GM04504 (cell line): ENCODE measurements around the gene LHPP.

Source experiments
- DNase-seq: peaks from one replicate; pipeline ENCODE4 v3.0.0-alpha.2; 2012; ENCODE audit warnings: low read depth

LHPP gene

DNA sequence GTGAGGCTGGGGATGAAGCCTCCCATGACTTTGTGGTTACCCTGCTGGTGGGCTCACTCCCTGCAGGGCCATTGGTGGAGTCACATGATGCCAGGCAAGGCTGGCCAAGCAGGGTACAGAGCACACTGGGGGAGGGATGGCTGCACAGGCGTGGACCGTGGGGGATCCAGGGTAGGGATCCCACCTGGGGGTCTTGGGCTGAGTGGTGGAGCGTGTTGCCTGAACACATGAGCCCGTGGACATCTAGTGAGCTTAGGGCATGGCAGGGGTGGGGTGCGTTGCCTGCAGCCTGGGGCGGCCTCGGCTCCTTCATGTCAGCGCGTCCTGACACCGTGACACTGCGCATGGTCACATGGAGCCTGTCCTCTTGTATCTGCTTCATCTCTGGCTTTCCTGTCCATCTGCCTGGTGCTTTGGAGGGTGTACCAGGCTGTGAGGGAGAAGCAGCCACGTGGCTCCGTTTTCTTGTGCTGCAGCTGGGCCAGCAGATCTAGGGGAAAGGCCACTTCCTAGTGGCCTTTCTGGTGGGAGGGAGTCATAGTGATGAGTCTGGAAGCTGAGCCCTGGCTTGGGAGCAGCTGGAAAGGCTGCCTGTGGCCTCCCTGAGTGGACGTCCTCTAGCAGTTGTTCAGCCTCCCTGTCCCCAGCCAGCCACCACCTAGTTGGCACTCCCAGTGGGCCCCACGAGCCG is 96.2 kb downstream of the LHPP start:
- DNase-seq = no peak

DNA sequence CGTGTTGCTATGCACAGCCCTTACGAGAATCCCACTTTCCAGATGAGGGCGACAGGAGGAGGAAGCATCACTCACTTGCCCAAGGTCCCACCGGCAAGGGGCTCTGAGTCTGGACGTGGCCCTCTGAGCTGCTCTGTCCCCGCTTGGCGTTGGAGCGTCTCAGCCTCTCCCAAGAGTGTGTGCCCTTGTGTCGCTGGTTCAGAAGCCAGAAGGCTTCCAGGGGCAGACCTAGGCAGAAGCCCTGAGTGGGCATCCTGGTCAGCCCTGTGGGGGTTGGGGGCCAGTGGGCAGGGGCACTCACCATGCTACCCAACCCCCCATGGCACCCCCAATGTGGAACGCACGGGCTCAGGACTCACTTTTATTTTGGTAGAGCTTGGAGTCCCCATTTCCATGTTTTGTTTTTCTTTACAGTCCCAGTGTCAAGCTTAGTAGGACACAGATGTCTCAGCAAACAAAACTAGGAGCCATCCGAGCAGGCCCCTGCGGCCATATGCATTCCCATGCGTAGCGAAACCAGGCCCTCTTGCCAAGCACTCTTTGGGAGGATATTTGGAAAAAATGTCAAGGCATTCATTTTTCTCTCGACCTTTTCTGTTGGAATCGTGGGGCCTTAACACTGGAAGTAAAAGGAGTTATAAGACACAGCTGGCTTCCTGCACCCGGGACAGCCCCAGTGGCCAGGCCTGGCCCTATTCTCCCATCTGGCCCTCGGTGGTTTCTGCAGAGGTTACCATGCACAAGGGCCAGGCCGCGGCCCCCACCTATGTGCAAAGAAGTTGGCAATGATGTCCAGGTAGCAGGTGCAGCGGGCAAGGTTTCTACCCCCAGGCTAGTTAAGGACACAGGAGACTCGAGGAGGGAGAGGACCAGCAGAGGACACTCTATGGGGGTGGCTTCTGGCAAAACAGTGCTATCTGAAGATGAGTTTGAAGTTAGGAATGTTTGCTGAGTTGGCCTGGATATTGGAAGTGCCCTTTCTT is 97.0 kb downstream of the LHPP start:
- DNase-seq = no peak

- no peak for DNase-seq
These were observed 97.9 kb downstream of the LHPP start for GRCh38 chr10:124559372-124560132.

DNA sequence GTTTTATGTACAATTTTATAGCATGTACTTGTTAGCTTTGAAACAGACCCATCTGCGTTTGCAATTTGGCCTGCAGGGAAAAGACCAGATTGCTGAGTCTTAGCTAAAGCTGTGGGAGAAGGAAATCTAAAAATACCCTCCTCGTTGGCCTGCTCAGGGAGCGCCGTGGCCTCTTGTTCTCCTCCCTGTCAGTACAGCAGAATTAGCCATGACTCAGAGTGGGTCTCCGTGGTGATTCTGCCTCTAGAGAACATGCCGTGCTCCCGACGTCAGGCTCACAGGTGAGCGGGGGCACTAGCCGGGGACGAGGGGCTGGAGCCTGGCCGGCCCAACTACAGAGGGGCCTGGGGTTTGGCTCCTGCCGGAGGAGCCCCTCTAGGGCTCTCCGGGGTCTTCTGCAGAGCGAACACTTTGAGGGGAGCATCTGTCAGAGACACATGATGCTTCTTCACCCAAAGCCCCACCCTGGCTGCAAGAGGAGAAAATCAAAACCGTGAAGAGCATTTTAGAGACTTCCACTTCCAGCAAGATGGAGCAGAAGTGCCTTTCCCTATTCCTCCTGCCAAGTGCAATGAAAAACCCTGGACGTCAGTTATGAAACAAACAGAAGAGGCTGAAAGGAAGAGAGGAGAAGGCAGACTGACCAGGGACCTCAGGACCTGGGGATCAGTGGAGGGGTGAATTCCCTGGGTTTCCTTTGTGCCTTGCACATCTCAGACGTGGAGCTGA is 98.9 kb downstream of the LHPP start:
- DNase-seq = peak; percentile 55

- DNase-seq = no peak
These were observed 99.6 kb downstream of the LHPP start for GRCh38 chr10:124561206-124561605.

- DNase-seq = no peak
These were observed 100.9 kb downstream of the LHPP start for GRCh38 chr10:124562425-124563060.

GRCh38 chr10:124563320-124564040 is 101.9 kb downstream of the LHPP start:
- no peak for DNase-seq

- DNase-seq = no peak
These were observed 103.3 kb downstream of the LHPP start for GRCh38 chr10:124564881-124565280.

DNA sequence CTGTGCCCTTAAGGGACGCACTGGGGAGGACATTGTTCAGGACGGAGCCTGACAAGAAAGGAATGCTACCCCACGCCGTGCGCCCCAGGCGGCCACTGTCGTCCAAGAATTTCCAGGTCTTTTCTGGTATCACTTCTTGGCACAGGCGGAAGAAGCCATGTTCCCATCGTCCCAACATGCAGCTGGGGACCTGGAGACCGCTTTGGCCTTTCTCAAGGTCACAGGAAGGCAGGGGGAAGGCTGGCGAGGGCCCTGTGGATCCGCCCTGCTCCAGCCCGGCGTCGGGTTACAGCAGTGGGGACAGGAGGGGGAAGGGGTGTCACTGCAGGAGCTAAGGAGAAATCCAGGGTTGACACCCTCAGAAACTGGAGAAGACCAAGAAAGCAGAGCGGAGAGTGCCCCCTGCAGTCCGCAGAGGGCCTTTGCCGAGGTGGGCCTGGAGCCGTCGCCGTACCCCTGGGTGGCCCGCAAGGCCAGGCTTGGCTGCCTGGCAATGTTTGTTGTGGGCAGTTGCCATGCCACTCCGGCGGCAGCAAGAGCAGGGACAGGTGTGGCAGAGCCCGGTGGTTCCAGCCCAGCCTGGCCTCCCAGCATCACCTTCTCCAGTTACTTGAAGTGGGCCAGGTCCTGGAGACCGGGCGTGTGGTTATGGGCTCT is 104.1 kb downstream of the LHPP start:
- no peak for DNase-seq

GRCh38 chr10:124566222-124566888 is 104.7 kb downstream of the LHPP start:
- DNase-seq = no peak

DNA sequence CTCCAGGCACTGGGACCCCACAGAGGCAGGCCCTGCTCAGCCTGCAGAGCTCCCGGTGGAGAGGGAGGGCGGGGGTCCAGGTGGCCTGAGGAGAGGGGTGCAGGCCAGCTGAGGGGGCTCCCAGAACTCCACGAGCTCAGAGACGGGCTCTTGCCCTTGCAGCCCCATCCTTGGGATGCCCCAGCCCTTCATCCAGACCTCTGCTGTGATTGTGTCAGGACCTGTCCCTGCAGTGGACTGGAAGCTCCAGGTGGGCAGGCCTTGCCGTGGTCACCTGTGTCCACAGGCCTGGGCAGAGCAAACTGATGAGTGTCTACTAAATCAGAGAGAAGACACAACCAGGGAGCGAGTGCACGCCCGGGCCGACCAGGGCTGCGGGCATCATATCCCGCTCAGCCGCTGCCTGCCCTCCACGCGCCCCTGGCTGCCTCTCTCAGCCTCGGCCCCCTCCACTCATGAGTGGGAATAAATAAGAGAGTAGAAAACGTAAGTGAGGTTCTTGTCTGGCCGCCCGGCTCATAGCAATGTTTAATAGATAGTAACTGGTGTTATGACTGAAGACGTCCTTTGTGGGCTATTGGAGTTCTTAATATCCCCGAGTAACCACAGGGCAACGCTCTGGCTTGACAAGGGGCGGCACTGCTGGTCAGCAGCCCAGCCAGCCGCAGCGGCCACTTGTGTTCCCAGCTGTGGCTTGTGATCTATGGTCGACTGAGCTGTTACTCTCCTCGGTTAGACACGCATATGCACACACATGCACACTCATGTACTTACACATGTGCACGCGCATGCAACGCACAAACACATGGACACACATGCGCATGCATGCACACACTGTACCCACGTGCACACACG is 105.6 kb downstream of the LHPP start:
- no peak for DNase-seq

DNA sequence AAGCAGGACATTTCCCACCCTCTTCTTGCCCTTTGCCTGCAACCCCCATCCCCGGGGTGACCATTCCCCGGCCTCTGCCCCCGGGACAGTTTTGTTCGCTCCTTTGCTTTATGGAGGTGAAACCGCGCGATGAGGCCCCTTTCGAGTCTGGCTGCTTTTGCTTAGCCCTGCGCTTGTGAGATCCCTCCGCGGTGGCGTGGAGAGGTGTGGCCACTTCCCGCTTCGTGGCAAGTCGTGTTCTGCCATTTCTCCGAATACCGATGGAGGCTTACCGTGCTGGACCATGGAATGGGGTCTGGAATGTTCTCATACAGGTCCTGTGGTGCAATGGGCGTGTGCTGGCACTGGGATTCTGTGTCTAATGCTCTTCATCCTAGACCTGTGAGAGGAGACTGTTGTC is 106.7 kb downstream of the LHPP start:
- DNase-seq = no peak

GRCh38 chr10:124568848-124569622 is 107.4 kb downstream of the LHPP start:
- no peak for DNase-seq

GRCh38 chr10:124569623-124570470 is 108.2 kb downstream of the LHPP start:
- no peak for DNase-seq

- no peak for DNase-seq
These were observed 109.0 kb downstream of the LHPP start for GRCh38 chr10:124570646-124571045.

- DNase-seq = no peak
These were observed 111.1 kb downstream of the LHPP start for GRCh38 chr10:124572751-124573150.
